SW480 (cell line): ENCODE results near the gene MYBBP1A.
"Not testable (repeated sequence)": the region's sequence is repeated elsewhere in the genome, so short reads cannot be mapped to it uniquely, and the experiment has no call there.

ENCODE experiments used
- DNase-seq: peaks from one replicate; pipeline ENCODE4 v3.0.0-alpha.2; 2016; ENCODE audit warnings: low spot score

The MYBBP1A gene

GRCh38 chr17:4554997-4555799 lies at the start of gene MYBBP1A:
Gene MYBBP1A (minus strand): TSS chr17:4555384. CDS start chr17:4555324, 60 bp downstream.
- peak; percentile 95 for DNase-seq

GRCh38 chr17:4604736-4605135 lies 49.6 kb upstream of the MYBBP1A start:
- not testable (repeated sequence) for DNase-seq

GRCh38 chr17:4604111-4604644 lies 49.0 kb upstream of the MYBBP1A start:
- DNase-seq, result no peak

GRCh38 chr17:4602041-4602440 lies 46.9 kb upstream of the MYBBP1A start:
- DNase-seq, result no peak

- no peak for DNase-seq
These were observed 46.1 kb upstream of the MYBBP1A start for GRCh38 chr17:4601326-4601725.

GRCh38 chr17:4600563-4600962 lies 45.4 kb upstream of the MYBBP1A start:
- DNase-seq, result no peak

- DNase-seq, result no peak
These were observed 44.5 kb upstream of the MYBBP1A start for GRCh38 chr17:4599505-4600281.

GRCh38 chr17:4598776-4599504 lies 43.8 kb upstream of the MYBBP1A start:
- DNase-seq, result no peak

- no peak for DNase-seq
These were observed 42.8 kb upstream of the MYBBP1A start for GRCh38 chr17:4597975-4598374.

GRCh38 chr17:4596636-4597380 lies 41.6 kb upstream of the MYBBP1A start:
- no peak for DNase-seq

- DNase-seq, result not testable (repeated sequence)
These were observed 40.6 kb upstream of the MYBBP1A start for GRCh38 chr17:4595685-4596342.

GRCh38 chr17:4594931-4595684 lies 39.9 kb upstream of the MYBBP1A start:
- DNase-seq, result no peak

GRCh38 chr17:4594406-4594805 lies 39.2 kb upstream of the MYBBP1A start:
- no peak for DNase-seq

- no peak for DNase-seq
These were observed 37.8 kb upstream of the MYBBP1A start for GRCh38 chr17:4593021-4593421.

GRCh38 chr17:4592240-4593005 lies 37.2 kb upstream of the MYBBP1A start:
- no peak for DNase-seq

GRCh38 chr17:4591529-4591928 lies 36.3 kb upstream of the MYBBP1A start:
- peak; percentile 22 for DNase-seq

- no peak for DNase-seq
These were observed 35.8 kb upstream of the MYBBP1A start for GRCh38 chr17:4590981-4591453.

- not testable (repeated sequence) for DNase-seq
These were observed 34.9 kb upstream of the MYBBP1A start for GRCh38 chr17:4590042-4590441.

- no peak for DNase-seq
These were observed 33.9 kb upstream of the MYBBP1A start for GRCh38 chr17:4588898-4589625.
